Suppressor macrophage treated with lipopolysaccharide for 1 hour (primary cell): Measurements from ENCODE around the gene DIP2C.
"Not testable (repeated sequence)": the region's sequence is repeated elsewhere in the genome, so short reads cannot be mapped to it uniquely, and the experiment has no call there.

Experiments
- DNase-seq, 3 donors: peaks; one replicate each; pipeline ENCODE4 v3.0.0-alpha.2; 2020 to 2022

Gene DIP2C

DNA sequence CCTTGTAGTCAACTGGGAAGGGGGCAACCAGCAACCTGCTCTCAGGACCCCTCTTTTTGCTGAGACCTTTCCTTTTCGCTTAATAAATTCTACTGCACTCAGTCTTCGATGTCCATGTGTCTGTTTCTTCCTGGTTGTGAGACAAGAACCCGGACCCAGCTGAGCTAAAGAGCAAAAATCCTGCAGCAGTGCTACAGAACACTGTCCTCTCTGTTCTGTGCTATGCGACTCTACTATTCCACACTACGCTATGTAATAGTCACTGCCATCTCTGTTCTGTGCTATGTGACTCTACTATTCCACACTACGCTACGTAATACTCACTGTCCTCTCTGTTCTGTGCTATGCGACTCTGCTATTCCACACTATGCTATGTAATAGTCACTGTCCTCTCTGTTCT lies 34.3 kb downstream of the DIP2C start:
- no peak for DNase-seq

DNA sequence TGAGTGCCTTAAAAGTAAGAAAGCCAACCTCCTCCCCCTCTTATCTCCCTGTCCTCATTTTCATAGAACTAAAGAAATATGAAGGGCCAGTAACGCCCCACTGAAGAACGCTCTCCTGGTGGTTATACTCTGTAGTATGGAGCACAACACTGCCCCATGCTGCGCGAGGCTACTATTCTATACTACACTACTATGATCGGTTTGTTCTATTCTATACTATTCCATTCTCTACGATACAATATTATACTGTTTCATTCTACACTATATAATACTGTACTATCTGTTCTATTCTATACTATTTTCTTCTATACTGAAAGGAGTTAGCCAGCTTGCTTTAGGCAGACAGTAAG lies 34.8 kb downstream of the DIP2C start:
- no peak for DNase-seq

DNA sequence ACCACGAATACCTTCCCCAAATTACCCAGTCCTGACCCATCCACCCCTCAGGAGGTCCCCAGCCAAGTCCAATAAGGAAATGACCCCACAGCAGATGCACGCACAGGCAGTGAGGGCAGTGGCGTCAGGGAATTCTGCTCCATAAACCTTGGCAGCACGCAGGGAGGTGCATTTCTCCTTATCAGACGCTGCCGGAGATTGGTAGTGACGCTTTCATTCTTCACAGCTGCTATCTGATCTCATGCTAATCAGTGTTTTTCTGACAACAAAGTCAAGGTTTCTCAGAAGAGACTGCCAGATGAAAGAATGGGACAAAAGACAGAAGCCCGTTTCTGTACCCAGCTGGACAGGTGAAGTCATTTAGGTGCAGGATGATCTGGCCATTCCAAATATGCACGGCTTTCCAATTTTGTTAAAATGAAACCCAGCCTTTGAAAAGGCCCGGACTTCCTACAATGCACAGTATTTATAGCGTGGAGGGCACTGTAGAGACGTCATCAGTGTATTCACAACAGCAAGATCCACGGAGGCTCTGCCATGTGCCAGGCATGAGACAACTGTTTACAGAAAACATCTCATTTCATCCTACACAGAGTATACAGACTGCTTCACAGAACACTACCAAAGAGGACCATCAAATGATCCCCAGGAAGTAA lies 35.3 kb downstream of the DIP2C start:
- no peak for DNase-seq

DNA sequence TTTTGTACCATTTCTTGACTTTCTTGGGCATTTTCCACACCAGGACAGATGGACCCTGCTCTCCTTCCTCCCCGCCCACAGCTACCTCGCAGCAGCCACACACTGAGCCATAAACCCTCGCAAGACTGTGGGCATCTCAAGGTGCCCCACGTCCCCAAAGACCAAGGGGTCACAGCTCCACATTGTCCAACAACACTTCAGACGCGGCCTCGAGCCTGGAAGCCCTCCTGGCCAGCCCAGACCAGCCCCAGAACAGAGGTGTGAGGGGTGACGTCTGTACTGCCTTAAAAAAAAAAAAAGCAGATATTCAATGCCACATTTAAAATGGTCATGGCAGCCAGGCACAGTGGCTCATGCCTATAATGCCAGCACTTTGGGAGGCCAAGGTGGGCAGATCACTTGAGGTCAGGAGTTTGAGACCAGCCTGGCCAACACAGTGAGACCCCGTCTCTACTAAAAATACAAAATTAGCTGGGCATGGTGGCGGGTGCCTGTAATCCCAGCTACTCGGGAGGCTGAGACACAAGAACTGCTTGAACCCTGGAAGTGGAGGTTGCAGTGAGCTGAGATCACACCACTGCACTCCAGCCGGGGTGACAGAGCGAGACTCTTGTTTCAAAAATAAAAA lies 36.5 kb downstream of the DIP2C start:
- not testable (repeated sequence) for DNase-seq

DNA sequence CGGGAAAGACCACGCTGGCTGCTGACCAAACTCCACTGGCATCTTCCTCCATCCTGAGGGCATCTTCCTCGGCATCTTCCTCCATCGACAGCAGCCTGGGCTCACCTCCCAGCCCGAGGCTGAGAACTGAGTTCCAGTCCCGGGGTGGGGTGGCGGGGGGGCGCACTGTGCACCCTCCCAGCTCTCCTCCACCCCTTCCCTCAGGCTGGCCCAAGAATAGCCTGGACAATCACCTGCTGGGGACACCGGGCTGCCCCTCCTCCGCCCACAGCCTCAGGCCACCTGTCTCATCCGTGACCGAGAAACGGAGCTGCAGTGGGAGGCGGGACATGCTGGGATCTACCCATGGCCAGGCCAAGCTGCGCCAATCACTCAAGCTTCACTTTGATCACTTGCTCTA lies 37.2 kb downstream of the DIP2C start:
- DNase-seq: no peak

DNA sequence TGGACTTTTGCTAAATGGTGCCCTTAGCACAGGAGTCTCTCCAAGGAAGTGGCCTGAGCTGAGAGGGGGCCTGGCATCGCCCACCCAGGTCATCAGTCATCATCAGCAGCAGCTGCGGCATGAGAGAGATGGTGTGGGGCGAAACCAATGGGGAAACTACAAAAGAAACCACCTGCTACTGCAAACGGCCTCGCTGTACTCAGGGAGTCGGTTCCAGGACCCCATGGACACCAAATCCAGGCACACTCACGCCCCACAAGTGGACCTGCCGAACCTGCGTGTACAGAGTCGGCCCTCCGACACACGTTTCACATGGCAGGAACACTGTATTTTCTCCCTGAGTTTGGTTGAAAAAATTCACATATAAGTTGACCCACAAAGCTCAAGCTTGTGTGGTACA lies 37.8 kb downstream of the DIP2C start:
- no peak for DNase-seq

DNA sequence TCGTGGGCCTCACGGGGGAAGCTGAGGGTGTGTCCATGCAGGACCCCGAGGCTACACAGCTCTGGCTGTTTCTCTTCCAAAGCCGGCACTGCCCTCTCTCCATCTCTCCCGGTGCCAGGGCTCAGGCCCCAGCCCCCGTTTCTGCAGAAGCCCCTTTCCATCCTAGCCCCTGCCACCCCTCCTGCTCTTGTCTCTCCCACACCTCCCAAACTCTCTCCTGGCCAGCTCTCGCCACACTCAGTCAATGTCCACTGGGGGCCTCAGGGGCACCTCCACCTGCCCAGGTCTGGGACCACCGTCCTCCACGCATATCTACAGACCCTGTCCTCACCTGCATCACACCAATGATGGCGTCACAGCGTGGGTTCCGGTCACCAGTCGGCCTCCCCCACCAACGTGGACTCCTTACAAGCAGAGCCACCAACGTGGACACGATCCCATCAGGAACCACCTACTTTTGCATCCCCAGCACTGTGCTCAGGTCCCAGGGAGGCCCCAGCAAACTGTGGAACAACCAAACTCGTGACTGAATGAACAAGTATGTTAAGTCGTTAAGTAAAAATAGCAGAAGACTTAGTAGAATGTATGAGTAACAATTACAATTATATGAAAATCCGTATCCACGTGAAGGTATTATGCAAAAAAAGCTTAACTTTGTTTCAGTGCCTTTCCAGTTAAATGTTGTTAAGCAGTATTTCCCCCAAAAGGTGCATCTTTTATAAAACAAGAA lies 38.4 kb downstream of the DIP2C start:
- no peak for DNase-seq

DNA sequence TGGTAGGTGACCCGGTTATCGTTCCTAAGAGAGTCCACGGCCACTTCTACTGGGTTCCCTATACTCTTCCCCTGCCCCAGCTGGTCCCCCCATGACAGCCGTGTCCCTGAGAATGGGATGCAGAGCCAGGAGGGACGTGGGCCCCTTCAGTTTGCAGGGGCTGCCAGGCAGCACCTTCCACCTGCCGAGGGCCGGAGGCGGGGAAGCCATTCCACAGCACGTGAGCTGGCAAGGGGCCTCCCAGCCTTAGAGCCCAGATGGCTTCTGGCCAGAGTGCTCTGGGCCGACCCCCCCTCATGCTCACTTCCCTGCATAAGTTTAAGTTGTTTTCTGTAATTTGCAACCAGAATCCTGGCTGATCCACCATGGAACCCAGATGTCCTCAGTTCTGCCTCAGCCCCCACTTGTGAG lies 39.0 kb downstream of the DIP2C start:
- DNase-seq: no peak

DNA sequence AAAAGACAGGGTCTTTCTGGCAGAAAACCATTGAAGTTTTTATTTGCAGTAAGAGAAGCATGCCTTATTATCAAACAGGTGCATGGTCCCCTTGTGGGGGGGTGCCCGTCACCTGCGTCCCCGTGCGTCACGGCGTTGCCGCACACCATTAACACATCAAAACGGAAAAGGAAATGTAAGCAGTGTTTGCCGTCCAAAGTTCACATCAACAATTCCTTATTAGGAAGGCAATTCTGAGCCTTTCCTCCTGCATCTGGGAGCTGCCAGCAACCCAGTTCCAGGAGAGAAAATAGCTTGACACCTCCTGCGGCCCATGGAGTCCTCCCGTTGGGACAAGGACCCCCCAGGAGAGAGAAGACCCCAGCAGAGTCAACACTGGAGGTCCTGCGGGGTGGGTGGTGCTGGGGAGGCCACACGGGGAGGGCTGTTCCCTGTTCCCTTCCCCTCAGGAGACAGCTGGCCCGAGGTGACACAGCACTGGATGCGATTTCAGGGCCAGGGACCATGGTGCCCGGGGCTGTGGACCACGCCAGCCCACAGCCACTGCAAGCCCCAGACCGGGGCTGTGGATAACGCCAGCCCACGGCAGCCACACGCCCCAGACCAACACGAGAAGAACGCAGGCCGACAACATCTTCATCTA lies 39.5 kb downstream of the DIP2C start:
- no peak for DNase-seq

DNA sequence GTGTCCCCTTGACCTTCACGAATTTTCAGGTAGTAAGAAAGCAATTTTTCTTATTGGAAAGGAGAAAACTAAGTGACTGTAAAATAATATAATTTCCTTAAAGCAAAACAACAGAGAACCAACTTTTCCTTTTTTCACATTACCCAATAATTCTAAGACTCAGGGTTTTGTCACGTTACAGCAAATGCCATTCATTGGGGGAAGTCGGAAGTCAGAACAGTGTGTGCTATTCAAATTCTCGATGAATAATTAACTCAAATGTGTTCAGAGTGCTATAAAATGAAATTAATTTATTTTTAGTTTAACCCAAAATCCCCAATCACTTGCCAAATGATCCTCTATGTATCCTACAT lies 40.0 kb downstream of the DIP2C start:
- no peak for DNase-seq

DNA sequence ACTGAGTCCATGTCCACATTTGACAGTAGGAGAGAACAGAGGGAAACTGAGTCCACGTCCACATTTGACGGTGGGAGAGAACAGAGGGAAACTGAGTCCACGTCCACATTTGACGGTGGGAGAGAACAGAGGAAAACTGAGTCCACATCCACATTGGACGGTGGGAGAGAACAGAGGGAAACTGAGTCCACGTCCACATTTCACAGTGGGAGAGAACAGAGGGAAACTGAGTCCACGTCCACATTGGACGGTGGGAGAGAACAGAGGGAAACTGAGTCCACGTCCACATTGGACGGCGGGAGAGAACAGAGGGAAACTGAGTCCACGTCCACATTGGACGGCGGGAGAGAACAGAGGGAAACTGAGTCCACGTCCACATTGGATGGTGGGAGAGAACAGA lies 42.4 kb downstream of the DIP2C start:
- not testable (repeated sequence) for DNase-seq

DNA sequence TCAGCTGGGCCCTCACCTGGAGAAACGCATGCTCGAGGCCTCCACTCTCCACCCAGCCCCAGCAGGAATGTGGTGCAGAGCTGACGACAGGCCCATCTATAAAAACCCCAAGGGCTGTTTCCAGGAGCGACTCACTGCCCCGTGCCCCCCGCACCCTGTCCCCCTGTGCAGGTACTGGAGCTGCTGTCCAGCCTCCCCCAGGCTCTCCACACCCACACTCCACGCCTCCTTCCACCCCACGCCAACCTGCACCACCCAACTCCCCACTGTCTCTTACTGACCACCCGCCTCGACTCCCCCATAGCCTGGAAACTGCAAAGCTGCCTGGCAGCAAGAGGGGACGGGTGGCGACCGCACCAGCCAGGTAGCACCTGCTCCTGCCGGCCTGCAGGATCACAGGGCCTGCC lies 43.3 kb downstream of the DIP2C start:
- DNase-seq: no peak

DNA sequence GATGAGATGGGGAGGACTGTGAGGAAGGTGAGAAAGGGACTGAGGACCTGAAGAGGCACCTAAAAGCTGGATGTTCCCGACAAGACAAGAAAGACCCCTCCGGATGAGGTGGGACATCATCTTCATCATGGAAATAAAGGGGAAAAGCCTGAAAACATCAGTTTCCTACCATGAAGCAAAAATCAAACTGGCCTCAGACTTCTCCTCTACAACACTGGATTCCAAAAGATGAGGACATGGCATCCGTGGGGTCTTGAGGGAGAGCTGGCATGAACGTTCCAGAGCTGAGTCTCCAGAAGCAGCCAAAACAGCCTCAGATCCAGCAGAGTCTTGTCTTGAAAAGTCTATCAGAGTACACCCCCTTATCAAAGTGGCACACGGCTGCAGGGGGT lies 44.5 kb downstream of the DIP2C start:
- no peak for DNase-seq

DNA sequence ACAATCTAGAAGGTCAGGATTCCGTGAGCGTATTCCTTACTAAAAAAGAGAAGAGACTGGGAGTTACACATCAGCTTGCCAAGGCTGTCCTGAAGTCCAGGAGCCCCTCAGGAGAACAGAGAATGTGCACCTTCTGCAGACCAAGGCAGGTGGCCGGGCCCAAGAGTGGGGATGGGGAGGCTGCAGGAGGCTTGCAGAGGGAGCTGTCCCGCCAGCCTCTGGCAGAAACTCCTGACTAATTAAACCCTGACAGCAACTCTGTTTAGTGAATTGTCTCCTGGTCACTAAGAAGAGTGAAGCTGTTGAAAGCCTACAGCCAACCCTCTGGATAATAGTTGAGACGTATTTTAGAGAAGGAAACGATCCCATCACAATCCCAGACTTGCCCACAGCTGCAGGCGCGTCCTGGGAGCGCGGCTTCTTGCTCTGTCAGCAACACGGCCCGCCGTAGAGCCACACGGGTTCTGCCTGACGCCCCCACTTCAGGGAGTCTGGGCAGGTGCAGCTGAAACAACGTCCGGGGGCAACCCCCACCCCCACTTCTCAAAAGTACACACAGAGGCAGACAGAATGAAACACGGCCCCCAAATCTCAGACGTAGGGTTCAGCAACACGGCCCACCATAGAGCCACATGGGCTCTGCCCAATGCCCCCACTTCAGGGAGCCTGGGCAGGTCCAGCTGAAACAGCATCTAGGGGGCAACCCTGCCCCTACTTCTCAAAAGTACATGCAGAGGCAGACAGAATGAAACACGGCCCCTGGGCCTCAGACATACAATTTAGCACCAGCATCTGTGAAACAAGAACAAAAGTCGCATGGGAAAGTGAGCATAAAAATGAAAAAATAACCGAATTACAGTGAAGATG lies 45.2 kb downstream of the DIP2C start:
- no peak for DNase-seq

DNA sequence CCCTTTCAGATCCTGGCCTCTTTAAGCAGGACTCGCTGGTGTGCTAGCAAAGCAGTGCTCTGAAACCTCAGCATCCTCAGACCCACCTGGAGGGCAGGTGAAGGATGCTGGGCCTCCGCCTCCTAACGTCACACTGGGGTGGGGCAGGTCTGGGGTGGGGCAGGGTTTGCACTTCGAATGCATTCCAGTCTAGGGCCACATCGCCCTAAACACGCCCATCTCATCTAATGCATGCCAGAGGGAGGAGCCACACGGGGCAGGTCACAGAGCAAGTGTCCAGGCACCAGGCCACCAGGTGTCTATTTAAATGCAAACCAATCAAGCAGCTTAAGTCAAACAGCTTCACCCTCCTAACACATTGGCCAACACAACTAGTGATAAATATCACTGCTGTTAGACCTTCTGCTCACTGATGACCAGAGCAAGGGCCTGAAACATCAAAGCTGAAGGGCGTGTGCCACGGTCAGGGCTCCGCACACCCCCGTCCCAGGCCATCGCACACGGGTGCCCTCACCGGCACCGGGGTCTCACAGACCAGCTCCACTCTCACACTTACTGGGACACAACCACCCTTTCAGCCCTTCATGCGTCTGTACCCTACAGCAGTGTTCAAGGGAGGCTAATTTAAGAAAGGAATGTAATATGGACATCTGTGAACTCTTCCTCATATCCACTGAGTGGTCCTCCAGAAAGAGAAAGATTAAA lies 47.1 kb downstream of the DIP2C start:
- DNase-seq: no peak

DNA sequence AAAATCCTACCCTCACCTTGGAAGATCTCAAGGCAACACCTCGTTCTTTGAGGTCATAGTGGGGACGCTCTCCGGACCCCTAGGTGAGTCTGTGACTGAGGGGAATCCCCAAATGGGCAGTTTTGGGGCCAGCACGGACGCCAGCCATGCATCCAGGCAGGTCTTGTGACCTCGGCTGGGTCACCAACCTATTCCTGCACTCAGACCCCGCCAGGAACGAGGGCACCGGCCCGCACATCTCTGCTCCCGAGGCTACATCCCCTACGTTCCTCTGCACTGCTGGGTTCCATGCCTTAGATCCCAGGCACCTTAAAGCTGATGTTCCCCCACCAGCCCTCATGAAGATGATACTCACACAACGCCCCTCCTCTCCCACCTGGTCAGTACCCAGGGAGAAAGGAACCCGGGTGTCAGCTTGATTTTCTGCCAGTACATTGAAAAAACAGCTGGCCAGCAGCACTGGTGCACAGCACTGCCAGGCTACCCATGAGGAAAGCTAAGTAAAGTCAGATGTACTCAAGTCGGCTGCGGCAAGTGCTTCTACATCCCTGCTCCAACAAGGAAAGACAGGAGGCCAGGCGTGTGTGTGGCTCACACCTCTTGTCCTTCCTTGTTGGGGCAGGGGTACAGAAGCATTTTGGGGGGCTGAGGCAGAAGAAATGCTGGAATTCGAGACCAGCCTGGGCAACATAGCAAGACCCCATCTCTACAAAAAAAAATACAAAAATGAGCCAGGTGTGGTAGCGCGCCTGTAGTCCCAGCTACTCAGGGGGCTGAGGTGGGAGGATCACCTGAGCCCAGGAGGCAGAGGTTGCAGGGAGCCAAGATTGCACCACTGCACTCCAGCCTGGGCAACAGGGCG lies 48.1 kb downstream of the DIP2C start:
- DNase-seq: no peak

DNA sequence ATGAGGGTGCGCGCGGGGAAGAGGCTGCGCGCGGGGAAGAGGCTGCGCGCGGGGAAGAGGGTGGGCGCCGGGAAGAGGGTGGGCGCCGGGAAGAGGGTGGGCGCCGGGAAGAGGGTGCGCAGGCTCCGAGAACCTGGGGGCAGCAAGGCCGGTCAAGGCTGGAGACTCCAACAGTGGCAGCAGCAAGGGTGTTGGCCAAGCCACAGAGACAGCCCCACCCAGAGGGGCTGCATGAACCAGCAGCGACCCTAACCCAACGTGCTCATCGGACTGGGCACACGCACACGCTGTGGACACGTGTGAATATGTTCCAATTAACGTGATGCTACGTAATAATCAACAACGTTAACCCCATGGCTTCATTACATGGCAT lies 48.8 kb downstream of the DIP2C start:
- no peak for DNase-seq

DNA sequence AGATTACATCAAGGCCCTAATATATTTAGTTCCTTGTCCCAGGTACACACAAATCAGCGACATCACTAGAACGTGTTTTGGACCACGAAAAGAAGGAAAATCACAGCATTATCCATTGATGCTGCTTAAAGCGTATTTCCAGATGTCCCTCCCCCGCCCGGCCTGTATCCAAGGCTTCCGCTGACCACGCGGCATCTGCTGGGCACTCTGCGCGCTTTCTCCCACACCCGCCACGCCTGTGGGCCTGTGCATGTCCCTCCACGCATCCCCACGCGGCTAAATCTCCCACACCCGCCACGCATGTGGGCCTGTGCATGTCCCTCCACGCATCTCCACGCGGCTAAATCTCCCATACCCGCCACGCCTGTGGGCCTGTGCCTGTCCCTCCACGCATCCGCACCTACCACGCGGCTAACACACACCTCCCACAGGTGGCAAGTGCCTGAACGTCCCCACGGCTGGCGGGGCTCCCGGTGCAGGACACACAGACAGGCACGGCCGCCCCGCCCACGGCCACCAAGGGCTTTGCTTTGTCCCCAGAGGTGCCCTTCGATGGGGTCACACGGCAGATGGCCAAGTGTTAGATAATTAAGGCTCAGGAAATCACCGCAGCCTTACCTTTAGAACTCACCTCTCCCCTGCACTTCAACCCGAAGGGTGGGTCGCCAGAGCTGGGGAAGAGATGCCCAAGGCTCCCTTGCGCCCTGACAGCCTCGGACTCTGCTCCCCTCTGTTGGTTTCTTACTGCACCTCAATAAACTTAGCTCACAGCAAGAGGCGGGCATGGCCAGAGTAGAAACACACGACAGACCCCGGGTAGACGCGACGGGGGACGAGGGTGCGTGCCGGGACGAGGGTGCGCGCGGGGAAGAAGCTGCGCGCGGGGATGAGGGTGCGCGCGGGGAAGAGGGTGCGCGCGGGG lies 49.5 kb downstream of the DIP2C start:
- DNase-seq: no peak

DNA sequence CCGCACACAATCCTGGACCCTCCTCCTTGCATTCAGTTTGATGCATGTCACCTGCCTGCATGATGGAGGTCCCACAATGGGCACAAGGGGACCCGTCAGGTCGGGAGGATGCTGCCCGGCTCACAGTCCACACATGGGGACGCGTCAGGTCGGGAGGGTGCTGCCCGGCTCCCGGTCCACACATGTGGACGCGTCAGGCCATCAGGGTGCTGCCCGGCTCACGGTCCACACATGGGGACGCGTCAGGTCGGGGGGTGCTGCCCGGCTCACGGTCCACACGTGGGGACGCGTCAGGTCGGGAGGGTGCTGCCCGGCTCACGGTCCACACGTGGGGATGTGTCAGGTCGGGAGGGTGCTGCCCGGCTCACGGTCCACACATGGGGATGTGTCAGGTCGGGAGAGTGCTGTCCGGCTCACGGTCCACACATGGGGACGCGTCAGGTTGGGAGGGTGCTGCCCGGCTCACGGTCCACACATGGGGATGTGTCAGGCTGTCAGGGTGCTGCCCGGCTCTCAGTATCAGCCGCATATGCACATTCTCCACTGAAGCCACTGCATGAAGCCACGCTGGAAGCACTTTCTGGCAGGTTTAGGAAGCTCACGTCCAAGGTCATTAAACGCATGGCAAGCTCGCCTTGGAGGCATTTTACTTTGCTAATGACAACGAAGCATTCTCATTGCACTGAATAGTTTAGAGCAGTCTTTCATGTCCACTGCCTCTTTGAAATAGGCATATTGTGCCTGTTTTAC lies 50.3 kb downstream of the DIP2C start:
- no peak for DNase-seq

DNA sequence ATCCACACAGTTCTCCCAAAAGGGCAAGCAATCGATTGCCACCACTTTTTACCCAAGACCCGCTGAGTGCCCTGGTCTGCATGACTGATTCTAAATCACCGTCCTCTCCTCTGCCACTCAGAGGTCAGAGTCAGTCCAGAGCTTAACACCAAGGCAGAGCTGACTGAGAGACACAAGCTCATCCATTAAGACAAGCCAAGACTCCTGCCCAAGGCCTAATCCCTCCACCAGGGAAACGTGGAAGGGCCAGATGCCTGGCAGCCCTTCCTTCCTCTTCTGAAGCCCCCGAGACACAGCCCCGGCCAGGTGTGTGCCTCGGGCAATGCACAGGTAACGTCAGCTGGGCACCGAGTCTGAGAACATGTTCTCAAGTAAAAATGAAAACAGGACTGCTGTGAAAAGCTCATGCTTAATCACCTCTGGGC lies 51.7 kb downstream of the DIP2C start:
- no peak for DNase-seq
